ENCODE measurements around the gene DEFB119. TPM values are rescaled to one million over a fixed set of nuclear protein-coding genes. Genes with fewer than 3 reads are reported as not detected.
"Not testable (repeated sequence)": the region's sequence is repeated elsewhere in the genome, so short reads cannot be mapped to it uniquely, and the experiment has no call there.

DEFB119 gene
- 1 to 10 TPM in 1 of 4 donors, not detected in 3; 2.7 TPM for total RNA-seq

GRCh38 chr20:31390490-31390889 is at the start of gene DEFB119:
Gene DEFB119, minus strand, starts transcription at chr20:31390590. Its CDS starts 107 bp downstream, at chr20:31390483.
- 47% methylated on average over 1 of the region's 1 CpG for WGBS
- no peaks in the 10 kb centered on the region for H3K9me3 ChIP-seq
- no peak within 1 kb of the TSS for H3K4me3 ChIP-seq
- H3K27me3 ChIP-seq: peaks cover 0 to 30% (median 0%) of the 10 kb centered on the region in 4 donors
- no peaks in the 10 kb centered on the region for H3K4me1 ChIP-seq
- no peak within 1 kb of the TSS for H3K27ac ChIP-seq (replicated peaks in 1 of 4)
- no peak for TF ChIP-seq POLR2A (IDR thresholded peaks at IDR 0.05; ENCODE audit: low read depth)
- TF ChIP-seq CTCF (IDR thresholded peaks at IDR 0.05): no peak
- TF ChIP-seq POLR2AphosphoS5 (IDR thresholded peaks at IDR 0.05): no peak
- no peak for TF ChIP-seq EP300 (IDR thresholded peaks at IDR 0.05)
- H3K36me3 ChIP-seq: no peaks in the 10 kb centered on the region
- no peak for DNase-seq (ENCODE audit: extremely low spot score)
- intact Hi-C loops (cut with DNase I): no loop called here

- no peaks in the 10 kb centered on the region for H3K4me1 ChIP-seq
- no peak for TF ChIP-seq POLR2AphosphoS5 (IDR thresholded peaks at IDR 0.05)
- no peak for TF ChIP-seq CTCF (IDR thresholded peaks at IDR 0.05)
- TF ChIP-seq EP300 (IDR thresholded peaks at IDR 0.05): no peak
- TF ChIP-seq POLR2A (IDR thresholded peaks at IDR 0.05; ENCODE audit: low read depth): no peak
- no peak for DNase-seq (ENCODE audit: extremely low spot score)
- no peaks in the 10 kb centered on the region for H3K27me3 ChIP-seq
- H3K27ac ChIP-seq (replicated peaks in 1 of 4): no peak overlapping the region
- intact Hi-C loops (cut with DNase I): no loop called here
- WGBS: 68% methylated on average over 4 of the region's 4 CpGs
- no peak overlapping the region for H3K4me3 ChIP-seq
- H3K9me3 ChIP-seq: peaks cover 0 to 7% (median 0%) of the 10 kb centered on the region in 4 donors
- no peaks in the 10 kb centered on the region for H3K36me3 ChIP-seq
These were observed 40.3 kb upstream of the DEFB119 start for GRCh38 chr20:31430568-31431115.

- H3K4me3 ChIP-seq; intact Hi-C loops (cut with DNase I); H3K9me3 ChIP-seq; H3K27ac ChIP-seq (replicated peaks in 1 of 4); H3K4me1 ChIP-seq; H3K36me3 ChIP-seq; H3K27me3 ChIP-seq; DNase-seq (ENCODE audit: extremely low spot score): not testable (repeated sequence)
- WGBS: 88% methylated on average over 10 of the region's 31 CpGs
These were observed 37.2 kb upstream of the DEFB119 start for GRCh38 chr20:31427576-31427975.

- H3K9me3 ChIP-seq; intact Hi-C loops (cut with DNase I); H3K36me3 ChIP-seq; H3K27me3 ChIP-seq; H3K4me3 ChIP-seq; H3K27ac ChIP-seq (replicated peaks in 1 of 4); H3K4me1 ChIP-seq; DNase-seq (ENCODE audit: extremely low spot score): not testable (repeated sequence)
- no CpG with 5 or more reads among the region's 48 CpGs for WGBS
These were observed 36.6 kb upstream of the DEFB119 start for GRCh38 chr20:31426891-31427551.

GRCh38 chr20:31425797-31426196 is 35.4 kb upstream of the DEFB119 start:
- TF ChIP-seq POLR2A (IDR thresholded peaks at IDR 0.05; ENCODE audit: low read depth) (no peak), POLR2AphosphoS5 (IDR thresholded peaks at IDR 0.05) (no peak), CTCF (IDR thresholded peaks at IDR 0.05) (no peak), EP300 (IDR thresholded peaks at IDR 0.05) (no peak)
- intact Hi-C loops (cut with DNase I): no loop called here
- no peak for DNase-seq (ENCODE audit: extremely low spot score)
- no peaks in the 10 kb centered on the region for H3K36me3 ChIP-seq
- H3K4me3 ChIP-seq: no peak overlapping the region
- no peak overlapping the region for H3K27ac ChIP-seq (replicated peaks in 1 of 4)
- peaks cover 0 to 7% (median 0%) of the 10 kb centered on the region in 4 donors for H3K9me3 ChIP-seq
- H3K27me3 ChIP-seq: peaks cover 0 to 10% (median 0%) of the 10 kb centered on the region in 4 donors
- H3K4me1 ChIP-seq: no peaks in the 10 kb centered on the region

- no peak for TF ChIP-seq CTCF (IDR thresholded peaks at IDR 0.05)
- Histone ChIP-seq H3K4me1 (no peaks in the 10 kb centered on the region), H3K36me3 (no peaks in the 10 kb centered on the region), H3K27me3 (no peaks in the 10 kb centered on the region), H3K9me3 (no peaks in the 10 kb centered on the region), H3K27ac (replicated peaks in 1 of 4) (no peak overlapping the region), H3K4me3 (no peak overlapping the region)
- DNase-seq (ENCODE audit: extremely low spot score): no peak
- intact Hi-C loops (cut with DNase I): no loop called here
- 77% methylated on average over 7 of the region's 7 CpGs for WGBS
These were observed 27.9 kb upstream of the DEFB119 start for GRCh38 chr20:31418307-31418706.
